GM19395 (cell line): ENCODE results near the gene LIPT1.
"Not testable (repeated sequence)": the region's sequence is repeated elsewhere in the genome, so short reads cannot be mapped to it uniquely, and the experiment has no call there.

Source experiments
- ATAC-seq: cut with Tn5 transposase; IDR thresholded peaks from one replicate; pipeline ENCODE4 v1.9.1; 2021; ENCODE audit warnings: mild to moderate bottlenecking, moderate library complexity; ENCODE audit not compliant: unreplicated experiment

LIPT1 gene

GRCh38 chr2:99171377-99172140 is 16.8 kb downstream of the LIPT1 start:
- no peak for ATAC-seq

- peak; percentile 96 for ATAC-seq
Observed at GRCh38 chr2:99180755-99181623, 26.2 kb downstream of the LIPT1 start, which contains the start of the genes MITD1 and MRPL30. TSS of gene MITD1 (minus strand) at chr2:99181058. CDS start at chr2:99180981, 77 bp downstream. TSS of gene MRPL30 (plus strand) at chr2:99181184. CDS start at chr2:99186204, 5,020 bp downstream.

GRCh38 chr2:99181624-99182000 is 26.8 kb downstream of the LIPT1 start:
- no peak for ATAC-seq

- no peak for ATAC-seq
Observed at GRCh38 chr2:99183025-99183424, 28.3 kb downstream of the LIPT1 start.

DNA sequence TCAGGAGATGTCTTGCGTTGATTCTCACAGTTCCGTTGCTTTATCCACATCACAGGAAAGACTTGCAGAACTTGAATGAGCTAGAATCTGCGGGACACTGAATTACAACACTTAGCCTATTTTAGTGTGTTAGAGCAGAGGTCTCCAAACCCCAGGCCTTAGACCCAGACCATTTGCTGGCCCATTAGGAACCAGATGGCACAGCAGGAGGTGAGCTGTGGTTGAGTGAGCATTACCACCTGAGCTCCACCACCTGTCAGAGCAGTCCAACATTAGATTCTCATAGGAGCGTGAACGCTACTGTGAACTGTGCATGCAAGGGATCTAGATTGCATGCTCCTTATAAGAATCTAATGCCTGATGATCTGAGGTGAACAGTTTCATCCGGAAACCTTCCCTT is 30.0 kb downstream of the LIPT1 start:
- no peak for ATAC-seq

GRCh38 chr2:99187011-99187410 is 32.2 kb downstream of the LIPT1 start:
- no peak for ATAC-seq

GRCh38 chr2:99188357-99188756 is 33.6 kb downstream of the LIPT1 start:
- no peak for ATAC-seq

GRCh38 chr2:99190548-99190947 is 35.8 kb downstream of the LIPT1 start:
- no peak for ATAC-seq

- ATAC-seq, result not testable (repeated sequence)
Observed at GRCh38 chr2:99192364-99192763, 37.6 kb downstream of the LIPT1 start.

GRCh38 chr2:99198103-99198841 is 43.5 kb downstream of the LIPT1 start:
- ATAC-seq, result no peak

DNA sequence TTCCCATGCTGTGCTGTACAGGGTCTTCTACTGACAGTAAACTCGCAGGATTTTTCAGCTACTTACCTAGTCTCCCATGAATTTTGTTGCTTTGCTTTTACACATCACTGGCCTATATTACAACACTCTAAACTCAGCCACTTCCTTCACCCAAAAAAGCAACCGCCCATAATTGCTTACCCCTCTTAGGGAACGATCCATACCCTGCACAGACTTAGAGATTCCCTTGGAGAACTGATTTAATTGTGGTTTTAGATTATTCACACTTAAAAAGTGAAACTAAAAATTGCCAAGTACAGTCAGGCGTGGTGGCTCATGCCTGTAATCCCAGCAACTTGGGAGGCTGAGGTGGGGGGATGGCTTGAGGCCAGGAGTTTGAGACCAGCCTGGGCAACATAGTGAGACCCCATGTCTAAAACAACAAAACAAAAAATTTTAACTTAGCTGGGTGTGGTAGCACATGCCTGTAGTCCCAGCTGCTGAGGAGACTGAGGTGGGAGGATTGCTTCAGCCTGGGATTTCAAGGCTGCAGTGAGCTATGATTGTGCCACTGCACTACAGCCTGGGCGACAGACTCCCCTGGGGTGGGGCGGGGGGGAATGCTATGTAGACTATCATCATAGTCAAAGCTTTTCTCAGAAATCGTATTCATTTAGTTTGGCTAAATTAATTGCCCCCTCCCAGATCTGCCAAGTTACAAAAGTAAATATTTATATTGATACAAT is 45.5 kb downstream of the LIPT1 start:
- no peak for ATAC-seq

- ATAC-seq, result no peak
Observed at GRCh38 chr2:99201959-99202678, 47.4 kb downstream of the LIPT1 start.

DNA sequence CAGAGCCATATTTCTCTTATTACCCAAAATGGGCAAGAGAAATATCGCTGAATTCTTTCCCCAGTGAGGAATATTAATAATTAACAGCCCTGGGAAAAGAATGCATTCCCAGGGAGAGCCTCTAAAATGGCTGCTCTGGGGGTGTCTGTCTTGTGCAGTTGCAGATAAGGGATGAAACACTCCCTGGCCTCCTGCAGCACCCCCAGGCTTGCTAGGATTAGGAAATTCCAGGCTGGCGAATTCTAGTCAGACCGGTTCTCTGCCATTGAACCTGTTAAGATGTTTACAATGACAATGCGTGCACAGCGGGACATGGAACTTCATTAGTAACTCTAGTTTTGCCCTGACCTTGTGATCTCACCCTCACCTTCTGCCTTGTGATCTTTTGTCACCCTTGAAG is 50.7 kb downstream of the LIPT1 start:
- ATAC-seq, result no peak
